Measurements from ENCODE around the gene FIGLA.

- no peak for TF ChIP-seq CTCF (IDR thresholded peaks at IDR 0.05)
- no peak for TF ChIP-seq POLR2A (IDR thresholded peaks at IDR 0.05)
These were observed at the start of gene FIGLA for GRCh38 chr2:70790136-70790828.

Measured in suprapubic skin (tissue), 3 donors.